EH (cell line): Measurements from ENCODE around the gene NPIPB6.

Experiments
- DNase-seq: peaks from one replicate; pipeline ENCODE4 v3.0.0-alpha.2; 2015; ENCODE audit warnings: low read depth

Gene NPIPB6

DNA sequence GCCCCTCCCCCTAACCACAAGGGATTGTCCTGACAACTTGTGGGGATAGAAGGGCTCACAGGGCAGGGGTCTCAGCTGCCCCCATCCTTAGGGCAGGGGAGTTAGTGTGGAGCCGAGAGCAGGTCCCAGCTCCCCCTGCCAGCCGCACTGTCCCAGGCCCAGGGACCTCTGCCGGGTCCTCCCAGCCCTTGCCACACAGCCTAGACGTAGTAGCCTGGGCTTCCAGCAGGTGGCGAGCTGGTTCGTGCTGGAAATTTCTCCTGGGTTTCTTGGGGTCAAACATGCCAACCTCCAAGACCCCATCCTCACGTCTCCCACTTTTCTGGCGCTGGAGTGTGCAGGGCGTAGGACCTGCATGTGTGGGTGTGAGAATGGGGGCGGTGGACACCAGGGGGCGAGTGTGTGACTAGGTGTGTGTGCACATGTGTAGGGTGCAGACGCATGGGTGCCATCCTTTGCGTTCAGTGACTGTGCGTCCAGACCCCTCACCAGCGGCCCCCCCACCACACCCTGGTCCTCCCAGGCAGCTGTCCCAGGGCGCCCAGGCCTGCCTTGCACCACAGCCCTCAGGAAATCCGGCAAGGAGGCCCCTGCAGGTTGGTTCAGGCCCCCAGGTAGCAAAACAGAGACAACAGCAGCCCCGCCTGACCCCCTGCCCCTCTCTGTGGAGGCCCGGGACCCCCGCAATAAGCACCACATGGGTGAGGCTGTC lies 41.5 kb downstream of the NPIPB6 start:
- peak; percentile 35 for DNase-seq

DNA sequence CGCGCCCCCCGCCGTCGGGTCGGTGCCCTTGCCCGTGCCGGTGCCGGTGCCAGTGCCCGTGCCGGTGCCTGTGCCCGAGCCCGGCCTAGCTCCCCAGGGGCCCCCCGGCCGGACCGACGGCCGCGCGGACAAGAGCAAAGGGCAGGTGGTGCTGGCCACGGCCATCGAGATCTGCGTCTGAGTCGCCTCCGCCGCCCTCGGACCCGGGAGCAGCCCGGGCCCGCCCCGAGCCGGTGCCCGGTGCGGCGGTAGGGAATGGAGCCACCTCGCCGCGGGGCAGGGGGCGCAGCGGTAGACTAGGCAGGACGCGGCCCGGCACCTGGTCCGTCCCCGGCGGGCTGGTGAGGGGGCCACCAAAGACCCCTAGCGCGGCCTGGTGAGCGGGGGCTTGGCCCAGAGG lies 42.6 kb downstream of the NPIPB6 start:
- DNase-seq = no peak

GRCh38 chr16:28320023-28320561 lies 43.2 kb downstream of the NPIPB6 start:
- DNase-seq = no peak

- DNase-seq = no peak
Measured at GRCh38 chr16:28319476-28320022, 43.8 kb downstream of the NPIPB6 start.

DNA sequence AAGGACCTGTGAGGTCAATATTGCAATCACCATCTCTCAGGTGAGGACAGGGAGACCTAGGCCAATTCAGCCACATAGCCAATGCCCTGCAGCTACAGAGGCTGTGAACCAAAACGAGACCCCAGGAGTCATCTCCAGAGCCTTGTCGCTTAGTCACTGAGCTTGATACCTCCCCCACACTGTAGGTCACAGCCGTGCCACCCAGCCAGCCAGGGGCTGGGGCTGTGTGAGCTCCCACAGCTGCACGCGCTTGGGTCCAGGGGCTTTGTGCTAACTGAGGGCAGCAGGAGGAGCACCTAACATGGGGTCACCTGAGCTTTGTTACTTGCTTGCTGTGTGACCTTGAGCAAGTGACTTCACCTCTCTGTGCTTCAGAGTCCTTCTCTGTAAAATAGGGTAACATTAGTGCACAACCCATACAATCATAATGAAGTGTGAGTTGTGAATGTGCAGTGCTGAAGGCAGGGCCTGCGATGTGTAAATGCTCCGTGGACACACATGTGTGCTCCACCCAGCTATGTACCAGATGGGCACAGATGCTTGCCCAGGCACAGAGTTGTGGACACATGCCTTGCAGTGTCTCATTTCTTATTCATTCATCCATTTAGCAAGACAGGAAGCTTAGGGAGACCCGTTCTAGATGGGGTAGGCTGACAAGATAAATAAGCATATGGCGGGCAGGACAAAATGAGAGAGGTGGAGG lies 45.1 kb downstream of the NPIPB6 start:
- DNase-seq = no peak

DNA sequence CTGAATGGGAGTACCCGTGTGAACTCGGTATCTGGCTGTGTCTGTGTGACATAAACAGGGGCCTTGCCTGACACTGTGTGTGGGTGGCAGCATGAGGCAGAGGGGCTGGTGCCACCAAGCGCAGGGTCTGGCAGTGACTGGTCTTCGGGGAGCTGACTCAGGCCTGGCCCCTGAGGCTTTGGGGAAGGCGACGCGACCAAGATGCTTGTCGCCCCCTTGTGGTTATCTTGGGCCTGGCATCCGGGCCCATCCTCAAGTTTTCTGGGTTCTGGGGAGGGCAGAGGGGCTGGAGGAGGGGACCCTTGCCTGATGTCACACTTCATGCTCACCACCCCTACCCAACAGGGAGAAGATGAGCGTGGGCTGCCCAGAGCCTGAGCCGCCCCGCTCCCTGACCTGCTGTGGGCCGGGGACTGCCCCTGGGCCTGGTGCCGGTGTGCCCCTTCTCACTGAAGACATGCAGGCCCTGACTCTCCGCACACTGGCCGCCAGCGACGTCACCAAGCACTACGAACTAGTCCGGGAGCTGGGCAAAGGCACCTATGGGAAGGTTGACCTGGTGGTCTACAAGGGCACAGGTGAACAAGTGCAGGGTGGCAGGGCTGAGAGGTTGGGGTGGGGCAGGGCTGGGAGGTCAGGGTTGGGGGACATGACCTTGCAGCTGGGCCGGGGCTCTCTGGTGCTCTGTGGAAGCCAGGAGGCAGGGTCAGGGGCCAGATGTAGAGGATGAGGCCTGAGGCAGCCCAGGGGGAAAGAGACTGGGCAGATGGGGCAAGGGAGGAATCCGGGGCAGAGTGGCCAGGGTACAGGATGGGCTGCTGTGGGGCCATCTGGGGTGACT lies 46.0 kb downstream of the NPIPB6 start:
- DNase-seq = peak; percentile 62

DNA sequence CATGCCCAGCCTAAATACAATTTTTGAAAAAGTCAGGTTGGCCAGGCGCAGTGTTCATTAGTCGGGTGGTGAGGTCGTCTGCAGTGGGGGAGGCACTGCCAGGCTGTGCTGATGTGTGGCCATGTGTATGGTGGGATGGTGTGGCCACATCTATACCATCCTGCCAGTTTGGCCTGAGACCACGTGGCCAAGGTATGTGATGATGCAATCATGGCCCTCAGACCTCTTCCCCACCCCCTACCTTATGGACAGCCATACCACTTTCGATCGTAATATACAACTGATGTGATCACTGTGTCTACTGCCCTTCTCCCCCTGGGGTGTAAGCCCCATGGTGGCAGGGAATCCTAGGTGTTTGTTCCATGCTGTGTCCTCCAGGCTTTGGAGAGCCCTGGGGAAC lies 47.3 kb downstream of the NPIPB6 start:
- no peak for DNase-seq

DNA sequence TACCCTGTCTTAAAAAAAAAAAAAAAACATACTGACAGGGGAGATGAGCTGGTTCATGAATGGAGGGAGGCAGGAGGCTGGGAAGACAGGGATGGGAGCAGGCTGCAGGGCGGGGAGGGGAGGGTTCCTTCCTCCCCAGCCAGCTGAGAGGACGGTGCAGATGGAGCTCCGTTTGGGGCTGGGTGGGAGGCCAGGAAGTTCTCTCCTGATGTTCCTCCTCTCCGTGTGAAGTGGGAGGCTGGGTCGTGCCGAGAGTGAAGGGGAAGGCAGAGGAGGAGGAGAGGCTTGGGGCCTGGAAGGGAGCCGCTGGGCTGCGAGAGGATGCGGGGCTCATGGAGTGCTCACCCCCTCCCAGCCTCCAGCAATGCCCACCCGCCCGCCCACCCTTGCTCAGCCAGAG lies 49.7 kb downstream of the NPIPB6 start:
- no peak for DNase-seq

DNA sequence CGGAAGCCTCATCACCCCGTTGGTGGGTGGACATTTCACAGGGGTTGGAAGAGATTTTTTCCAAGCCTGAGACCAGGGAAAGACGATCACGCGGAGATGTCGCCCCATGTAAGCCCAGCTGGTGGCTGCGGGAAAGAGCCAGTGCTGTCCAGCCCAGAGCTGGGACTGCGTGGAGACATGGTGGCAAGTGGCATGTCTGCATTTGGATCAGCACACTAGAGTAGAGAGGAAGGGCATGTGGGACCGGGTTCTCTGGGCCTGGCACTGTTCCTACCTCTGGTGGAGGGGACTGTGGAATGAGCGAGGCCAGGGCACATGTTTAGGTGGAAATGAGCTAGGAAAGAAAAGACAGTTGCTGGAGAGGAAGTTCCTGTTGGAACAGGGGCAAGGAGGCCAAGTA lies 51.0 kb downstream of the NPIPB6 start:
- no peak for DNase-seq

- DNase-seq = no peak
Measured at GRCh38 chr16:28311913-28312312, 51.4 kb downstream of the NPIPB6 start.

- no peak for DNase-seq
Measured at GRCh38 chr16:28311413-28311812, 51.9 kb downstream of the NPIPB6 start.

GRCh38 chr16:28310796-28311195 lies 52.5 kb downstream of the NPIPB6 start:
- no peak for DNase-seq

DNA sequence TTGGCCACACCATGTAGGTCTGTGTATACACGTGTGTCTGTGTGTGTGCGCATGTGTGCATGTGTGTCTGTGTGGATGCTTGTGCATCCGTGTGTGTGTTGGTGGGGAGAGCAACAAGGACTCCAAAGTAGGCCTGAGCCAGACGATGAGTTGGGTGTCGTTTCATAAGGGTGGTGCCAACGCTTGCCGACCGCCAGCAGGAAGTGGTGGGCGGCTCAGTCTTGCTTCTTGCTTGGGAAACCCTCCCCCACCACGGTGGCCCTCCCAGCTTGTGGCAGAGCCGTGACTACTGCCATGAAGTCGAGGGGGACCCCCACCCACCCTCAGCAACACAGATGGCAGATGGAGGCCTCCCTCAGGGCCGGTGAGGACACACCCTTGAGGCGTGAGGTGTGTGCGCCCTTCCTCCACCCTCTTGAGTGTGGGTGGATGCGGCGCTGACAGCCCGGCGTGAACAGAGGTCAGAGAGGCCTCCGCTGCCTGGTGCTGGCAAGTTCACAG lies 53.4 kb downstream of the NPIPB6 start:
- no peak for DNase-seq

DNA sequence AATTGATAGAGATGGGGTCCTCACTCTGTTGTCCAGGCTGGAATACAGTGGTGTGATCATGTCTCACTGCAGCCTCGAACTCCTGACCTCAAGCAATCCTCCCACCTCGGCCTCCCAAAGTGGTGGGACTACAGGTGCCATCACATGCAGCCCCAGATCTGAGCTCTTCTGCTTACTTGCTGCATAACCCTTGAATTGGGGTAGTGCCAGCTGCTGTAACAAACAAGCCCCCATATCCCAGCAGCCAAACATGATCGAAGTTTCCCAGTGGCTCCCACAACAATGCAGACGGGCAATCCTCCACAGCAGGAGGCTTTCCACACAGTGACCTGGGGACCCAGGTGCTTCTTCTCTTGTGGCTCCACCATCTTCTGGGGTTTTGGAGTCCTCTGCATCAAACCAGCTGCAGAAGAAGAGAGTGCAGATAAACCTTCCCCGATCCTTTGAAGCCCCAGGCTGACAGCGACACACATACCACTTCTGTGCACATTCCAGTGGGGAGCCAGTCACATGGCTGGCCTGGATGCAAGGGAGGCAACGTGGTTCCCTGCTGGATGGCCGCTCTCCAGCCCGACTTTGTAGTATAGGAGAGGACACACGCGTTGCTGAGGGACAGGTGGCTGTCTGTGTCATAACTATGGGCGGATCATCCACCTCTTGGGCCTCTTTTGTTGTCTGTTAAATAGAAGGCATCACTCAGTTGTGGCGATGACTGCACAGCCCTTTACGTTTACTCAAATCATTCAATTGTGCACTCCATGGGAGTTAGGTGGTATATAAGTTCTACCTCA lies 54.3 kb downstream of the NPIPB6 start:
- DNase-seq = no peak

- no peak for DNase-seq
Measured at GRCh38 chr16:28307936-28308335, 55.4 kb downstream of the NPIPB6 start.

DNA sequence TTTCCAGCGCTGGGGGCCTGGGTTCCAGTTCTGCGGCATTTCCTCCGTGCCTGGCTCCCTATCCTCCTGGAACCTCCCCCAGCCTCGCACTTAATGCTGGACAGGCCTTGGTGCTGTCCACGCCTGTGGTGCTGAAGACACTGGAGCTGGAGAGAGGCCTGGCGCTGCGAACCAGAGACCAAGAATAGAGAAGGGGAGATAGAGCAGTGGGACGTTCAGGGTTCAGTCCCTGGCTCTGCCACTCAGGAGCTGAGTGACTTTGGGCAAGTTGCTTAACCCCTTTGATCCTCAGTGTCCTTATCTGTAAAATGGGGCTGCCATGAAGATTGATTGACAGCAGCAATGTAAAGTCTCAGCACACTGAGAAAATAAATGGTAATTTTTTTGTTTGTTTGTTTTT lies 59.1 kb downstream of the NPIPB6 start:
- DNase-seq = peak; percentile 36

- no peak for DNase-seq
Measured at GRCh38 chr16:28303132-28303531, 60.2 kb downstream of the NPIPB6 start.

DNA sequence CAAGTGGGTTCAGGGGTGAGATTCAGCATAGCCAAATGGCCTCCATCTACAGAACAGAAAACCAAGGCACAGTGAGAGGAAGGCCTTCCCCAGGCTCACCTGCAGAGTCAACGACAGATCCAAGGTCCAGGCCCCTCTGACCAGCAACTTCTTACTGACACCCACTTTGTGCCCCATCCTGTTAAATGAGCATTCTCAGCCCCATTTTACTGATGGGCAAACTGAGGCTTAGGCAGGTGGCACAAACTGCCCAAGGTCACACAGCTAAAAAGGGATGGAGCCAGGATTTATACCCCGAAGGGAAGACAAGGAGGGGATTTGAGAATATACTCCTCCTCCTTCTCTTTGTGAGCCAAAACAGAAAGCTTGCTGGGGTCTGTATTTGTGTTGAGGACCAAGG lies 61.7 kb downstream of the NPIPB6 start:
- no peak for DNase-seq

GRCh38 chr16:28301154-28301553 lies 62.2 kb downstream of the NPIPB6 start:
- DNase-seq = no peak

GRCh38 chr16:28300327-28300726 lies 63.0 kb downstream of the NPIPB6 start:
- no peak for DNase-seq

DNA sequence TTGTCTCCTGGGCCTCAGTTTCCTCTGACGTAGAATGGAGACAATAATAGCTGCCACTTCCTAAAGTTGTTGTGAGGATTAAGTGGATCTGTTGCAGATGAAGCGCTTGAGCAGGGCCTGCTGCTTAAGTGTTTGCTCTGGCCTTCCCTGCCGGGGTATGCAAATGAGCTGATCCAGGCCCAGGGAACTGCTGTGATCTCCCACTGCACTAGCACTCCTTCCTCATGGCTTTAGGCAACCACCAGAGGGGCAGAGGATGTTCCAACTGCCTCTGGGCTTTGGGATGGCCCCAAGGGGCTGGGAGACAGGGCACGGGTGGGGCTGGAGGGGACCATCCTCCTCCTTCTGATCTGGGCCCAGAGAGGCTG lies 64.8 kb downstream of the NPIPB6 start:
- DNase-seq = no peak
